Liver (tissue), 9 donors: ENCODE measurements around the gene HSD3B7. TPM values are rescaled to one million over a fixed set of nuclear protein-coding genes. Genes with fewer than 3 reads are reported as not detected.
A peak's percentile ranks its signal among the peaks of the same experiment; 100 is the strongest.

Experiments
- DNase-seq: peaks from one replicate; pipeline ENCODE4 v3.0.0-alpha.2; 2017; ENCODE audit warnings: low spot score
- H3K27ac ChIP-seq, 2 donors: one replicate each; pipeline ENCODE4 v1.7.0; 2013; ENCODE audit warnings: inconsistent platforms in 2 of 2, low read length in 2 of 2, control low read depth in 1 of 2, low read depth in 1 of 2, mild to moderate bottlenecking in 1 of 2
- H3K27me3 ChIP-seq, 4 donors: one replicate each; pipeline versions ENCODE4 v1.6.1 to v1.7.0; 2013; ENCODE audit warnings: low read length in 3 of 4, inconsistent platforms in 1 of 4, mild to moderate bottlenecking in 1 of 4, moderate library complexity in 1 of 4; ENCODE audit not compliant: control insufficient read depth in 4 of 4, insufficient read depth in 4 of 4
- H3K36me3 ChIP-seq, 4 donors: one replicate each; pipeline versions ENCODE4 v1.6.1 to v1.7.0; 2013; ENCODE audit warnings: low read length in 3 of 4, mild to moderate bottlenecking in 3 of 4, low read depth in 1 of 4, moderate library complexity in 1 of 4; ENCODE audit not compliant: control insufficient read depth in 4 of 4, insufficient read depth in 3 of 4
- H3K4me1 ChIP-seq, 4 donors: one replicate each; pipeline versions ENCODE4 v1.6.1 to v1.7.0; 2013; ENCODE audit warnings: low read length in 3 of 4, mild to moderate bottlenecking in 3 of 4, moderate library complexity in 1 of 4; ENCODE audit not compliant: control insufficient read depth in 4 of 4, insufficient read depth in 4 of 4
- H3K4me3 ChIP-seq, 3 donors: one replicate each; pipeline versions ENCODE4 v1.6.1 to v1.7.0; 2013; ENCODE audit warnings: low read length in 3 of 3, control low read depth in 1 of 3, low read depth in 1 of 3, mild to moderate bottlenecking in 1 of 3
- H3K9ac ChIP-seq, 2 donors: one replicate each; pipeline ENCODE4 v1.7.0; 2013; ENCODE audit warnings: low read length in 2 of 2, mild to moderate bottlenecking in 2 of 2, moderate library complexity in 2 of 2, control low read depth in 1 of 2, low read depth in 1 of 2
- H3K9me3 ChIP-seq, 4 donors: one replicate each; pipeline versions ENCODE4 v1.6.1 to v1.7.0; 2013; ENCODE audit warnings: low read length in 3 of 4; ENCODE audit not compliant: control insufficient read depth in 4 of 4
- ATF3 ChIP-seq: IDR thresholded peaks from 2 replicates; pipeline ENCODE4 v1.6.1; 2016; ENCODE audit warnings: antibody characterized with exemption
- CTCF ChIP-seq: fragments of 150-350 bp; IDR thresholded peaks from 2 replicates; pipeline ENCODE4 v1.5.1; 2017; ENCODE audit warnings: improper control_type of control experiment, low read depth, low read length; ENCODE audit not compliant: missing input control
- EGR1 ChIP-seq, 2 donors: IDR thresholded peaks; 2 replicates each; pipeline ENCODE4 v1.6.1; 2016 to 2018; ENCODE audit warnings: antibody characterized with exemption in 2 of 2, low read depth in 2 of 2
- FOXA1 ChIP-seq: IDR thresholded peaks from 2 replicates; pipeline ENCODE4 v1.6.1; 2016; ENCODE audit warnings: antibody characterized with exemption
- FOXA2 ChIP-seq: IDR thresholded peaks from 2 replicates; pipeline ENCODE4 v1.6.1; 2016; ENCODE audit warnings: antibody characterized with exemption
- GABPA ChIP-seq, 2 donors: IDR thresholded peaks in 1 of 2; conservative IDR thresholded peaks in 1 of 2; 2 replicates each; pipeline ENCODE4 v1.6.1; 2016; ENCODE audit warnings: antibody characterized with exemption in 2 of 2, mild to moderate bottlenecking in 1 of 2, moderate library complexity in 1 of 2
- HNF4A ChIP-seq, 2 donors: conservative IDR thresholded peaks; 2 replicates each; pipeline ENCODE4 v1.6.1; 2016; ENCODE audit warnings: antibody characterized with exemption in 2 of 2, mild to moderate bottlenecking in 2 of 2
- HNF4G ChIP-seq: IDR thresholded peaks from 2 replicates; pipeline ENCODE4 v1.6.1; 2016; ENCODE audit warnings: antibody characterized with exemption
- JUND ChIP-seq, 2 donors: IDR thresholded peaks; 2 replicates each; pipeline ENCODE4 v1.6.1; 2016; ENCODE audit warnings: antibody characterized with exemption in 2 of 2
- MAX ChIP-seq: IDR thresholded peaks from 2 replicates; pipeline ENCODE4 v1.6.1; 2016; ENCODE audit warnings: antibody characterized with exemption
- NR2F2 ChIP-seq: IDR thresholded peaks from 2 replicates; pipeline ENCODE4 v1.6.1; 2016; ENCODE audit warnings: antibody characterized with exemption
- RAD21 ChIP-seq, 2 donors: IDR thresholded peaks; 2 replicates each; pipeline ENCODE4 v1.6.1; 2016; ENCODE audit warnings: antibody characterized with exemption in 2 of 2, mild to moderate bottlenecking in 2 of 2
- REST ChIP-seq: IDR thresholded peaks from 2 replicates; pipeline ENCODE4 v1.6.1; 2016; ENCODE audit warnings: antibody characterized with exemption, mild to moderate bottlenecking
- RXRA ChIP-seq, 2 donors: IDR thresholded peaks; 2 replicates each; pipeline ENCODE4 v1.6.1; 2017 to 2018; ENCODE audit warnings: antibody characterized with exemption in 2 of 2, mild to moderate bottlenecking in 1 of 2
- SP1 ChIP-seq: IDR thresholded peaks from 2 replicates; pipeline ENCODE4 v1.6.1; 2018; ENCODE audit warnings: antibody characterized with exemption, mild to moderate bottlenecking
- TAF1 ChIP-seq: conservative IDR thresholded peaks from 2 replicates; pipeline ENCODE4 v1.6.1; 2016; ENCODE audit warnings: antibody characterized with exemption, mild to moderate bottlenecking
- YY1 ChIP-seq: IDR thresholded peaks from 2 replicates; pipeline ENCODE4 v1.6.1; 2016; ENCODE audit warnings: antibody characterized with exemption, mild to moderate bottlenecking
- ZBTB33 ChIP-seq: IDR thresholded peaks from 2 replicates; pipeline ENCODE4 v1.6.1; 2016; ENCODE audit warnings: antibody characterized with exemption
- WGBS: extraction: QIAGEN DNeasy Blood & Tissue Kit; methylation state at CpG from one replicate; pipeline ENCODE4 v1.1.7; 2013; 5-methylcytosine and 5-hydroxymethylcytosine counted together
- polyA plus RNA-seq, 2 donors: library from polyadenylated mRNA; stranded (reverse) in 1 of 2; unstranded in 1 of 2; fragments of 200-250 nt in 1 of 2; fragments of >200 nt in 1 of 2; fragmentation: Nextera tagmentation in 1 of 2; extraction: Ambion mirVana in 1 of 2; gene quantifications; one replicate each; pipeline versions ENCODE4 v1.2.1 to v1.2.3, GENCODE V29; 2013 to 2015
- total RNA-seq, 2 donors: library from RNA; depleted of rRNA; stranded (reverse); fragments of >200 nt; gene quantifications; one replicate each; pipeline ENCODE4 v1.2.3, GENCODE V29; 2014
- donor health status: healthy.
- donor health status: healthy.
- donor health status: healthy.
- donor health status: healthy.
- donor health status: healthy.

The HSD3B7 gene
- total and polyA plus RNA-seq, 4 donors: 23.9 to 93.9 (median 79.4) TPM

GRCh38 chr16:31033709-31034492, 48.9 kb downstream of the HSD3B7 start:
- Histone ChIP-seq H3K27ac (peak overlapping the region; percentile 98 to 99), H3K4me3 (peak overlapping the region; percentile 81 to 86 (median 82)), H3K9me3 (no peaks in the 10 kb centered on the region), H3K9ac (peak overlapping the region; percentile 87 to 93), H3K4me1 (peaks cover 4 to 13% (median 7%) of the 10 kb centered on the region in 4 donors), H3K36me3 (peaks cover 10 to 20% (median 13%) of the 10 kb centered on the region in 4 donors), H3K27me3 (no peaks in the 10 kb centered on the region)
- peak; percentile 85 for TF ChIP-seq REST
- TF ChIP-seq CTCF: no peak
- TF ChIP-seq ZBTB33: no peak
- TF ChIP-seq YY1: peak; percentile 40
- TF ChIP-seq GABPA (IDR thresholded peaks at IDR 0.05 in 1 of 2, conservative IDR thresholded peaks at IDR 0.05 in 1 of 2): peak in 1 of 2 donors; percentile 79
- no peak for TF ChIP-seq FOXA2
- TF ChIP-seq RXRA (IDR thresholded peaks at IDR 0.05): peak in 1 of 2 donors; percentile 34
- TF ChIP-seq JUND (IDR thresholded peaks at IDR 0.05): no peak
- TF ChIP-seq TAF1: peak; percentile 68
- TF ChIP-seq RAD21 (IDR thresholded peaks at IDR 0.05): peak; percentile 21 to 33
- peak; percentile 73 to 78 for TF ChIP-seq HNF4A (conservative IDR thresholded peaks at IDR 0.05)
- no peak for TF ChIP-seq HNF4G
- no peak for TF ChIP-seq FOXA1
- no peak for TF ChIP-seq NR2F2
- TF ChIP-seq MAX: peak; percentile 95
- peak; percentile 53 for TF ChIP-seq SP1
- TF ChIP-seq EGR1 (IDR thresholded peaks at IDR 0.05; ENCODE audit: low read depth in 2 of 2): no peak
- no peak for TF ChIP-seq ATF3
- DNase-seq: peak; percentile 91
- under 1% methylated on average over 47 of the region's 47 CpGs for WGBS
